ENCODE results near the gene INPP5D.

DNA sequence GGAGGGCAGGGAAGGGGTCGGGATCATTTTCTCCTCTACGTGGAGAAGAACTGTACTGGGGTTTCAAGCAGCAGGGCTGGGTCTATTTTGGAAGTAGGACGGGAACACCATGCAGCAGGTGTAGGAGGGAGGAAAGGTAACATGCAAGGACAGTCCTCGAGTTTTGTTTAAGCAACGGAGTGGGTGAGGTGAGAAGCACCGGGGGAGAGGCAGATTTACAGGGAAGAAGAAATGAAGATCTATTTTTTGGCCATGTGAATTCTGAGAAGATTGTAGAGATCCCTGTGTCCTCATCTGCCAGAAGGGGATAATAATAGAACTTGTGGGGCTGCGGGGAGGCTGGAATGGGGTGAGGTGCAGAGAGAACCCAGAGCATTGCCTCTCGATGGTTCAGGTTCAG, 85.6 kb downstream of the INPP5D start:
- TF ChIP-seq, protein P1, sequence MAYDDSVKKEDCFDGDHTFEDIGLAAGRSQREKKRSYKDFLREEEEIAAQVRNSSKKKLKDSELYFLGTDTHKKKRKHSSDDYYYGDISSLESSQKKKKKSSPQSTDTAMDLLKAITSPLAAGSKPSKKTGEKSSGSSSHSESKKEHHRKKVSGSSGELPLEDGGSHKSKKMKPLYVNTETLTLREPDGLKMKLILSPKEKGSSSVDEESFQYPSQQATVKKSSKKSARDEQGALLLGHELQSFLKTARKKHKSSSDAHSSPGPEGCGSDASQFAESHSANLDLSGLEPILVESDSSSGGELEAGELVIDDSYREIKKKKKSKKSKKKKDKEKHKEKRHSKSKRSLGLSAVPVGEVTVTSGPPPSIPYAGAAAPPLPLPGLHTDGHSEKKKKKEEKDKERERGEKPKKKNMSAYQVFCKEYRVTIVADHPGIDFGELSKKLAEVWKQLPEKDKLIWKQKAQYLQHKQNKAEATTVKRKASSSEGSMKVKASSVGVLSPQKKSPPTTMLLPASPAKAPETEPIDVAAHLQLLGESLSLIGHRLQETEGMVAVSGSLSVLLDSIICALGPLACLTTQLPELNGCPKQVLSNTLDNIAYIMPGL (CRISPR knock-in tag; IDR thresholded peaks at IDR 0.05), result no peak
- TF ChIP-seq MYBL2 (CRISPR knock-in tag; IDR thresholded peaks at IDR 0.05) (no peak), ELF4 (CRISPR knock-in tag; IDR thresholded peaks at IDR 0.05; ENCODE audit: low read depth) (no peak), NFYB (CRISPR knock-in tag; conservative IDR thresholded peaks at IDR 0.05; ENCODE audit: low read depth) (no peak), EMX1 (CRISPR knock-in tag; IDR thresholded peaks at IDR 0.05) (no peak), PRRX2 (CRISPR knock-in tag; IDR thresholded peaks at IDR 0.05) (no peak), CREM (CRISPR knock-in tag; IDR thresholded peaks at IDR 0.05) (no peak)
- TF ChIP-seq, protein P2, sequence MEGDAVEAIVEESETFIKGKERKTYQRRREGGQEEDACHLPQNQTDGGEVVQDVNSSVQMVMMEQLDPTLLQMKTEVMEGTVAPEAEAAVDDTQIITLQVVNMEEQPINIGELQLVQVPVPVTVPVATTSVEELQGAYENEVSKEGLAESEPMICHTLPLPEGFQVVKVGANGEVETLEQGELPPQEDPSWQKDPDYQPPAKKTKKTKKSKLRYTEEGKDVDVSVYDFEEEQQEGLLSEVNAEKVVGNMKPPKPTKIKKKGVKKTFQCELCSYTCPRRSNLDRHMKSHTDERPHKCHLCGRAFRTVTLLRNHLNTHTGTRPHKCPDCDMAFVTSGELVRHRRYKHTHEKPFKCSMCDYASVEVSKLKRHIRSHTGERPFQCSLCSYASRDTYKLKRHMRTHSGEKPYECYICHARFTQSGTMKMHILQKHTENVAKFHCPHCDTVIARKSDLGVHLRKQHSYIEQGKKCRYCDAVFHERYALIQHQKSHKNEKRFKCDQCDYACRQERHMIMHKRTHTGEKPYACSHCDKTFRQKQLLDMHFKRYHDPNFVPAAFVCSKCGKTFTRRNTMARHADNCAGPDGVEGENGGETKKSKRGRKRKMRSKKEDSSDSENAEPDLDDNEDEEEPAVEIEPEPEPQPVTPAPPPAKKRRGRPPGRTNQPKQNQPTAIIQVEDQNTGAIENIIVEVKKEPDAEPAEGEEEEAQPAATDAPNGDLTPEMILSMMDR (IDR thresholded peaks at IDR 0.05), result no peak
- TF ChIP-seq, protein P3, sequence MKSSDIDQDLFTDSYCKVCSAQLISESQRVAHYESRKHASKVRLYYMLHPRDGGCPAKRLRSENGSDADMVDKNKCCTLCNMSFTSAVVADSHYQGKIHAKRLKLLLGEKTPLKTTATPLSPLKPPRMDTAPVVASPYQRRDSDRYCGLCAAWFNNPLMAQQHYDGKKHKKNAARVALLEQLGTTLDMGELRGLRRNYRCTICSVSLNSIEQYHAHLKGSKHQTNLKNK (CRISPR knock-in tag; IDR thresholded peaks at IDR 0.05), result no peak
- TF ChIP-seq, protein P4, sequence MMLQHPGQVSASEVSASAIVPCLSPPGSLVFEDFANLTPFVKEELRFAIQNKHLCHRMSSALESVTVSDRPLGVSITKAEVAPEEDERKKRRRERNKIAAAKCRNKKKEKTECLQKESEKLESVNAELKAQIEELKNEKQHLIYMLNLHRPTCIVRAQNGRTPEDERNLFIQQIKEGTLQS (CRISPR knock-in tag; conservative IDR thresholded peaks at IDR 0.05), result no peak
- TF ChIP-seq, protein P5, sequence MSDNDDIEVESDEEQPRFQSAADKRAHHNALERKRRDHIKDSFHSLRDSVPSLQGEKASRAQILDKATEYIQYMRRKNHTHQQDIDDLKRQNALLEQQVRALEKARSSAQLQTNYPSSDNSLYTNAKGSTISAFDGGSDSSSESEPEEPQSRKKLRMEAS (CRISPR knock-in tag; IDR thresholded peaks at IDR 0.05), result no peak
- TF ChIP-seq, protein P6, sequence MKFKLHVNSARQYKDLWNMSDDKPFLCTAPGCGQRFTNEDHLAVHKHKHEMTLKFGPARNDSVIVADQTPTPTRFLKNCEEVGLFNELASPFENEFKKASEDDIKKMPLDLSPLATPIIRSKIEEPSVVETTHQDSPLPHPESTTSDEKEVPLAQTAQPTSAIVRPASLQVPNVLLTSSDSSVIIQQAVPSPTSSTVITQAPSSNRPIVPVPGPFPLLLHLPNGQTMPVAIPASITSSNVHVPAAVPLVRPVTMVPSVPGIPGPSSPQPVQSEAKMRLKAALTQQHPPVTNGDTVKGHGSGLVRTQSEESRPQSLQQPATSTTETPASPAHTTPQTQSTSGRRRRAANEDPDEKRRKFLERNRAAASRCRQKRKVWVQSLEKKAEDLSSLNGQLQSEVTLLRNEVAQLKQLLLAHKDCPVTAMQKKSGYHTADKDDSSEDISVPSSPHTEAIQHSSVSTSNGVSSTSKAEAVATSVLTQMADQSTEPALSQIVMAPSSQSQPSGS (CRISPR knock-in tag; IDR thresholded peaks at IDR 0.05; ENCODE audit: borderline replicate concordance, low read depth), result no peak
- TF ChIP-seq, protein P7, sequence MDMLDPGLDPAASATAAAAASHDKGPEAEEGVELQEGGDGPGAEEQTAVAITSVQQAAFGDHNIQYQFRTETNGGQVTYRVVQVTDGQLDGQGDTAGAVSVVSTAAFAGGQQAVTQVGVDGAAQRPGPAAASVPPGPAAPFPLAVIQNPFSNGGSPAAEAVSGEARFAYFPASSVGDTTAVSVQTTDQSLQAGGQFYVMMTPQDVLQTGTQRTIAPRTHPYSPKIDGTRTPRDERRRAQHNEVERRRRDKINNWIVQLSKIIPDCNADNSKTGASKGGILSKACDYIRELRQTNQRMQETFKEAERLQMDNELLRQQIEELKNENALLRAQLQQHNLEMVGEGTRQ (CRISPR knock-in tag; IDR thresholded peaks at IDR 0.05), result no peak

Measured in WTC11 (cell line).